GM19467 (cell line): ENCODE results near the gene WDR7.

ENCODE experiments used
- ATAC-seq: cut with Tn5 transposase; IDR thresholded peaks from one replicate; pipeline ENCODE4 v1.9.1; 2021; ENCODE audit warnings: mild to moderate bottlenecking, moderate library complexity; ENCODE audit not compliant: unreplicated experiment

WDR7 gene

GRCh38 chr18:57025540-57025939 lies 374.4 kb downstream of the WDR7 start:
- ATAC-seq, result no peak

GRCh38 chr18:57026316-57026715 lies 375.2 kb downstream of the WDR7 start:
- ATAC-seq, result no peak

GRCh38 chr18:57027190-57027708 lies 376.1 kb downstream of the WDR7 start:
- ATAC-seq, result no peak

- no peak for ATAC-seq
Measured at GRCh38 chr18:57029761-57030160, 378.6 kb downstream of the WDR7 start.

- ATAC-seq, result no peak
Measured at GRCh38 chr18:57030417-57030816, 379.3 kb downstream of the WDR7 start.

GRCh38 chr18:57035590-57035989 lies 384.4 kb downstream of the WDR7 start:
- no peak for ATAC-seq

- no peak for ATAC-seq
Measured at GRCh38 chr18:57038395-57038794, 387.2 kb downstream of the WDR7 start.

GRCh38 chr18:57040175-57040574 lies 389.0 kb downstream of the WDR7 start:
- no peak for ATAC-seq

- no peak for ATAC-seq
Measured at GRCh38 chr18:57043241-57043640, 392.1 kb downstream of the WDR7 start.

- no peak for ATAC-seq
Measured at GRCh38 chr18:57048351-57048750, 397.2 kb downstream of the WDR7 start.

- ATAC-seq, result no peak
Measured at GRCh38 chr18:57048859-57049258, 397.7 kb downstream of the WDR7 start.

- ATAC-seq, result no peak
Measured at GRCh38 chr18:57050310-57050949, 399.3 kb downstream of the WDR7 start.

- ATAC-seq, result no peak
Measured at GRCh38 chr18:57051021-57051656, 400.0 kb downstream of the WDR7 start.

- no peak for ATAC-seq
Measured at GRCh38 chr18:57051657-57052044, 400.5 kb downstream of the WDR7 start.

GRCh38 chr18:57052173-57052572 lies 401.0 kb downstream of the WDR7 start:
- no peak for ATAC-seq

- ATAC-seq, result no peak
Measured at GRCh38 chr18:57052759-57053158, 401.6 kb downstream of the WDR7 start.

GRCh38 chr18:57054891-57055290 lies 403.7 kb downstream of the WDR7 start:
- ATAC-seq, result no peak

- no peak for ATAC-seq
Measured at GRCh38 chr18:57057890-57058289, 406.7 kb downstream of the WDR7 start.

GRCh38 chr18:57058734-57059133 lies 407.6 kb downstream of the WDR7 start:
- no peak for ATAC-seq

- ATAC-seq, result no peak
Measured at GRCh38 chr18:57059366-57059765, 408.2 kb downstream of the WDR7 start.

- ATAC-seq, result no peak
Measured at GRCh38 chr18:57060814-57061213, 409.7 kb downstream of the WDR7 start.

GRCh38 chr18:57062178-57062577 lies 411.0 kb downstream of the WDR7 start:
- no peak for ATAC-seq

- no peak for ATAC-seq
Measured at GRCh38 chr18:57062844-57063243, 411.7 kb downstream of the WDR7 start.
